HEK293 (cell line): ENCODE data around the gene SPDYC.

Source experiments
- CTCF ChIA-PET: fragments of 350-600 bp; formaldehyde crosslinking; extraction: SDS; loops from one replicate; lab custom pipeline; 2021; ENCODE audit warnings: antibody characterized with exemption; lab: Yijun Ruan, JAX
- POLR2A ChIA-PET: fragments of 300-600 bp; formaldehyde crosslinking; extraction: SDS; loops from one replicate; lab custom pipeline; 2020; ENCODE audit warnings: antibody characterized with exemption, inconsistent platforms; lab: Yijun Ruan, JAX
- H3K27ac ChIP-seq: fragments of 200-500 bp; sonication (Bioruptor generic); 2 replicates; pipeline ENCODE4 v1.5.1; 2014; ENCODE audit warnings: low read depth, low read length, control low read depth, inconsistent platforms; ENCODE audit errors: extremely low read depth
- H3K36me3 ChIP-seq, 2 experiments: fragments of 200-500 bp in 1 of 2; sonication (Bioruptor generic) in 1 of 2; 1 replicate in 1 of 2; 2 replicates in 1 of 2; pipeline ENCODE4 v1.5.1; 2014 to 2017; ENCODE audit warnings: inconsistent platforms in 2 of 2, low read length in 2 of 2; ENCODE audit not compliant: control insufficient read depth in 2 of 2, insufficient read depth in 1 of 2
- H3K4me1 ChIP-seq: fragments of 200-500 bp; sonication (Bioruptor generic); 2 replicates; pipeline ENCODE4 v1.5.1; 2014; ENCODE audit warnings: mild to moderate bottlenecking, low read length, inconsistent platforms; ENCODE audit not compliant: control insufficient read depth, insufficient read depth
- H3K4me3 ChIP-seq: 2 replicates; pipeline ENCODE4 v1.5.1; 2011; ENCODE audit warnings: low read depth, mild to moderate bottlenecking, control low read depth, low read length, moderate library complexity
- H3K9me3 ChIP-seq: fragments of 200-500 bp; sonication (Bioruptor generic); 2 replicates; pipeline ENCODE4 v1.5.1; 2014; ENCODE audit warnings: low read depth, low read length, inconsistent platforms; ENCODE audit not compliant: control insufficient read depth, insufficient read depth
- BCL6B ChIP-seq: fragments of 450-650 bp; formaldehyde crosslinking; IDR thresholded peaks from 2 replicates; pipeline ENCODE4 v1.5.1; 2017; ENCODE audit warnings: missing biosample characterization, missing genetic modification characterization
- GLI2 ChIP-seq: fragments of 450-650 bp; formaldehyde crosslinking; IDR thresholded peaks from 2 replicates; pipeline ENCODE4; 2017; ENCODE audit warnings: missing biosample characterization, missing genetic modification characterization, low read depth, borderline replicate concordance
- KLF1 ChIP-seq: fragments of 450-650 bp; formaldehyde crosslinking; IDR thresholded peaks from 2 replicates; pipeline ENCODE4 v1.5.1; 2016; ENCODE audit warnings: missing biosample characterization, missing genetic modification characterization
- KLF7 ChIP-seq: fragments of 450-650 bp; formaldehyde crosslinking; IDR thresholded peaks from 2 replicates; pipeline ENCODE4 v1.5.1; 2016; ENCODE audit warnings: missing biosample characterization, missing genetic modification characterization, borderline replicate concordance
- KLF9 ChIP-seq: fragments of 450-650 bp; formaldehyde crosslinking; IDR thresholded peaks from 2 replicates; pipeline ENCODE4 v1.5.1; 2016; ENCODE audit warnings: missing biosample characterization, missing genetic modification characterization, low read depth
- PRDM1 ChIP-seq: fragments of 450-650 bp; formaldehyde crosslinking; IDR thresholded peaks from 2 replicates; pipeline ENCODE4; 2016; ENCODE audit warnings: missing biosample characterization, missing genetic modification characterization
- PRDM10 ChIP-seq: fragments of 450-650 bp; formaldehyde crosslinking; IDR thresholded peaks from 2 replicates; pipeline ENCODE4 v1.5.1; 2016; ENCODE audit warnings: missing biosample characterization, missing genetic modification characterization
- SETDB1 ChIP-seq: IDR thresholded peaks from one replicate; pipeline ENCODE4 v1.6.1; 2017; ENCODE audit warnings: mild to moderate bottlenecking, low read length, moderate library complexity, mixed read lengths; ENCODE audit not compliant: insufficient read length
- TSHZ1 ChIP-seq: fragments of 450-650 bp; formaldehyde crosslinking; IDR thresholded peaks from 2 replicates; pipeline ENCODE4 v1.5.1; 2016; ENCODE audit warnings: missing biosample characterization, missing genetic modification characterization, borderline replicate concordance
- ZBTB11 ChIP-seq: fragments of 450-650 bp; formaldehyde crosslinking; conservative IDR thresholded peaks from 2 replicates; pipeline ENCODE4 v1.5.1; 2016; ENCODE audit warnings: low read depth, missing biosample characterization, missing genetic modification characterization
- ZFHX2 ChIP-seq: fragments of 450-650 bp; formaldehyde crosslinking; conservative IDR thresholded peaks from 2 replicates; pipeline ENCODE4 v1.5.1; 2016; ENCODE audit warnings: missing biosample characterization, missing genetic modification characterization
- ZIC2 ChIP-seq: fragments of 450-650 bp; formaldehyde crosslinking; IDR thresholded peaks from 2 replicates; pipeline ENCODE4 v1.5.1; 2016; ENCODE audit warnings: missing biosample characterization, missing genetic modification characterization
- ZNF138 ChIP-seq: fragments of 450-650 bp; formaldehyde crosslinking; IDR thresholded peaks from 2 replicates; pipeline ENCODE4 v1.5.1; 2016; ENCODE audit warnings: missing biosample characterization, missing genetic modification characterization, borderline replicate concordance
- ZNF169 ChIP-seq: fragments of 450-650 bp; formaldehyde crosslinking; IDR thresholded peaks from 2 replicates; pipeline ENCODE4 v1.5.1; 2016; ENCODE audit warnings: missing biosample characterization, missing genetic modification characterization
- ZNF175 ChIP-seq: fragments of 450-650 bp; formaldehyde crosslinking; IDR thresholded peaks from 2 replicates; pipeline ENCODE4 v1.5.1; 2016; ENCODE audit warnings: missing biosample characterization, missing genetic modification characterization
- ZNF362 ChIP-seq: fragments of 450-650 bp; formaldehyde crosslinking; IDR thresholded peaks from 2 replicates; pipeline ENCODE4 v1.5.1; 2016; ENCODE audit warnings: missing biosample characterization, missing genetic modification characterization
- ZNF404 ChIP-seq: fragments of 450-650 bp; formaldehyde crosslinking; IDR thresholded peaks from 2 replicates; pipeline ENCODE4 v1.5.1; 2017; ENCODE audit warnings: missing biosample characterization, missing genetic modification characterization
- ZNF624 ChIP-seq: fragments of 450-650 bp; formaldehyde crosslinking; IDR thresholded peaks from 2 replicates; pipeline ENCODE4 v1.5.1; 2017; ENCODE audit warnings: missing biosample characterization, missing genetic modification characterization
- ZNF664 ChIP-seq: fragments of 450-650 bp; formaldehyde crosslinking; IDR thresholded peaks from 2 replicates; pipeline ENCODE4 v1.5.1; 2016; ENCODE audit warnings: missing biosample characterization, missing genetic modification characterization
- ZNF747 ChIP-seq: fragments of 450-650 bp; formaldehyde crosslinking; IDR thresholded peaks from 2 replicates; pipeline ENCODE4 v1.5.1; 2016; ENCODE audit warnings: missing biosample characterization, missing genetic modification characterization
- ZNF776 ChIP-seq: fragments of 450-650 bp; formaldehyde crosslinking; IDR thresholded peaks from 2 replicates; pipeline ENCODE4 v1.5.0; 2017; ENCODE audit warnings: missing biosample characterization, missing genetic modification characterization, borderline replicate concordance
- ZNF777 ChIP-seq: fragments of 450-650 bp; formaldehyde crosslinking; IDR thresholded peaks from 2 replicates; pipeline ENCODE4 v1.5.1; 2017; ENCODE audit warnings: missing biosample characterization, missing genetic modification characterization, borderline replicate concordance
- ZSCAN4 ChIP-seq: fragments of 450-650 bp; formaldehyde crosslinking; IDR thresholded peaks from 2 replicates; pipeline ENCODE4 v1.5.1; 2017; ENCODE audit warnings: missing biosample characterization, missing genetic modification characterization

SPDYC gene

GRCh38 chr11:65185869-65186341 is 15.9 kb downstream of the SPDYC start (continued):
- TF ChIP-seq TSHZ1 (tag by site-specific recombination) (no peak), SETDB1 (no peak), ZNF776 (tag by site-specific recombination) (no peak), KLF9 (tag by site-specific recombination) (no peak), ZNF747 (no peak), ZNF138 (no peak)

- Histone ChIP-seq H3K4me3 (no peak overlapping the region), H3K27ac (no peak overlapping the region), H3K9me3 (no peaks in the 10 kb centered on the region), H3K36me3 (peaks cover 9 to 80% of the 10 kb centered on the region in 2 experiments; a peak in 2 of 3 replicates), H3K4me1 (no peaks in the 10 kb centered on the region)
- ChIA-PET CTCF (interaction anchor here (0.7 kb wide), 1 partner anchor 16 kb away, joined by 3 read pairs; no protein-coding TSS in a partner anchor), POLR2A (interaction anchor here (1.6 kb wide), 1 partner anchor 52 kb away, joined by 11 read pairs; the partner anchor contains the start of gene SYVN1)
- TF ChIP-seq ZNF169 (tag by site-specific recombination) = no peak
- no peak for TF ChIP-seq BCL6B (tag by site-specific recombination)
- TF ChIP-seq ZNF404 (tag by site-specific recombination) = no peak
- TF ChIP-seq ZIC2 = no peak
- no peak for TF ChIP-seq PRDM1 (tag by site-specific recombination)
- no peak for TF ChIP-seq ZSCAN4
- no peak for TF ChIP-seq ZFHX2 (tag by site-specific recombination)
- TF ChIP-seq ZNF362 (tag by site-specific recombination) = no peak
- no peak for TF ChIP-seq ZBTB11 (tag by site-specific recombination)
- no peak for TF ChIP-seq KLF7 (tag by site-specific recombination)
- TF ChIP-seq ZNF624 (tag by site-specific recombination) = no peak
- no peak for TF ChIP-seq ZNF777 (tag by site-specific recombination)
- no peak for TF ChIP-seq KLF1 (tag by site-specific recombination)
- TF ChIP-seq ZNF175 (tag by site-specific recombination) = no peak
- no peak for TF ChIP-seq PRDM10 (tag by site-specific recombination)
- TF ChIP-seq GLI2 = no peak
- no peak for TF ChIP-seq ZNF664
Observed at GRCh38 chr11:65186701-65187100, 16.7 kb downstream of the SPDYC start.
